NT2/D1 (cell line): ENCODE data around the gene WDR64.

Experiments used
- SUZ12 ChIP-seq: IDR thresholded peaks from 2 replicates; pipeline ENCODE4 v1.6.1; 2011; ENCODE audit not compliant: insufficient read length, insufficient read depth; ENCODE audit errors: extremely low read depth
- YY1 ChIP-seq: IDR thresholded peaks from 2 replicates; pipeline ENCODE4 v1.6.1; 2011; ENCODE audit not compliant: insufficient read length, insufficient read depth
- ZNF274 ChIP-seq: IDR thresholded peaks from 2 replicates; pipeline ENCODE4 v1.6.1; 2011; ENCODE audit warnings: mild to moderate bottlenecking, low read depth, low read length

- no peak for TF ChIP-seq ZNF274
- TF ChIP-seq SUZ12: no peak
- TF ChIP-seq YY1: no peak
Measured at GRCh38 chr1:241707442-241707841, 55.4 kb downstream of the WDR64 start.
